GM12874 (cell line): ENCODE data around the gene ZNF836.

Experiments
- CTCF ChIP-seq: IDR thresholded peaks from 2 replicates; pipeline ENCODE4 v1.5.1; 2011; ENCODE audit warnings: low read depth, mild to moderate bottlenecking, control low read depth, low read length, moderate library complexity; ENCODE audit not compliant: insufficient read depth

ZNF836 gene

GRCh38 chr19:52112624-52113023 lies 58.8 kb downstream of the ZNF836 start:
- TF ChIP-seq CTCF, result no peak

GRCh38 chr19:52110780-52111179 lies 60.6 kb downstream of the ZNF836 start:
- no peak for TF ChIP-seq CTCF
